H1 (cell line): ENCODE results near the gene LRRC17. TPM values are rescaled to one million over a fixed set of nuclear protein-coding genes. Genes with fewer than 3 reads are reported as not detected.

Experiments used
- CTCF ChIA-PET: fragments of 300-600 bp; sonication (Branson Sonifier 250); formaldehyde crosslinking; loops from one replicate; lab custom pipeline; 2021; ENCODE audit not compliant: partially characterized antibody; lab: Charles Lee
- POLR2A ChIA-PET: fragments of 300-600 bp; sonication (Branson Sonifier 250); formaldehyde crosslinking; loops from one replicate; lab custom pipeline; 2021; ENCODE audit warnings: inconsistent platforms; ENCODE audit not compliant: partially characterized antibody; lab: Charles Lee
- DNase-seq, 2 experiments: peaks; one replicate each; pipeline versions ENCODE4 v3.0.0 to v3.0.0-alpha.2; 2010 to 2022; ENCODE audit warnings: low spot score in 2 of 2, low read depth in 1 of 2, mixed read lengths in 1 of 2
- FAIRE-seq: peaks from 2 replicates; lab custom pipeline; 2011; peaks lifted over from hg19 to GRCh38; lab: Jason Lieb, UNC
- H2AFZ ChIP-seq: 2 replicates; pipeline ENCODE4 v1.8.1; 2012; ENCODE audit warnings: low read length, inconsistent platforms
- H2AK5ac ChIP-seq: 2 replicates; pipeline ENCODE4 v1.6.1; 2013; ENCODE audit warnings: low read depth, low read length
- H2BK120ac ChIP-seq: replicated peaks from 2 replicates; pipeline ENCODE3; 2013; ENCODE audit warnings: low read depth, low read length, inconsistent platforms
- H2BK12ac ChIP-seq: 2 replicates; pipeline ENCODE4 v1.6.1; 2013; ENCODE audit warnings: low read depth, low read length
- H2BK15ac ChIP-seq: 2 replicates; pipeline ENCODE4 v1.6.1; 2013; ENCODE audit warnings: low read length
- H2BK20ac ChIP-seq: 2 replicates; pipeline ENCODE4 v1.6.1; 2013; ENCODE audit warnings: low read length
- H2BK5ac ChIP-seq: 2 replicates; pipeline ENCODE4 v1.6.1; 2013; ENCODE audit warnings: low read depth, low read length
- H3K14ac ChIP-seq: 2 replicates; pipeline ENCODE4 v1.6.1; 2013; ENCODE audit warnings: inconsistent platforms; ENCODE audit not compliant: insufficient read length
- H3K18ac ChIP-seq: 2 replicates; pipeline ENCODE4 v1.6.1; 2013; ENCODE audit warnings: low read length; ENCODE audit errors: extremely low read depth
- H3K23ac ChIP-seq: 2 replicates; pipeline ENCODE4 v1.6.1; 2013; ENCODE audit warnings: inconsistent platforms; ENCODE audit not compliant: insufficient read length
- H3K23me2 ChIP-seq: 2 replicates; pipeline ENCODE4 v1.6.1; 2013; ENCODE audit warnings: low read depth, low read length
- H3K27ac ChIP-seq: 2 replicates; pipeline ENCODE4 v1.6.1; 2011; ENCODE audit warnings: low read depth, low read length, inconsistent platforms
- H3K27me3 ChIP-seq, 4 experiments: replicated peaks in 1 of 4; 1 replicate in 1 of 4; 2 replicates in 3 of 4; pipeline versions ENCODE4 v1.6.1 to v1.8.1; 2011 to 2013; ENCODE audit warnings: low read length in 3 of 4, mild to moderate bottlenecking in 3 of 4, inconsistent platforms in 2 of 4, mixed read lengths in 2 of 4, moderate library complexity in 1 of 4; ENCODE audit not compliant: control insufficient read depth in 3 of 4, insufficient read depth in 3 of 4; ENCODE audit errors: extremely low read depth in 1 of 4
- H3K36me3 ChIP-seq, 4 experiments: 2 replicates each; pipeline versions ENCODE4 v1.6.1 to v1.8.1; 2011 to 2013; ENCODE audit warnings: mild to moderate bottlenecking in 4 of 4, low read length in 3 of 4, moderate library complexity in 2 of 4, control low read depth in 1 of 4, inconsistent platforms in 1 of 4; ENCODE audit not compliant: insufficient read depth in 4 of 4, control insufficient read depth in 2 of 4
- H3K4ac ChIP-seq: replicated peaks from 2 replicates; pipeline ENCODE3; 2013; ENCODE audit warnings: low read length, low read depth, mixed read lengths, inconsistent platforms; ENCODE audit not compliant: insufficient read length
- H3K4me1 ChIP-seq, 4 experiments: replicated peaks in 1 of 4; 1 replicate in 1 of 4; 2 replicates in 3 of 4; pipeline versions ENCODE4 v1.6.1 to v1.8.1; 2011 to 2013; ENCODE audit warnings: low read length in 3 of 4, inconsistent platforms in 2 of 4, mixed read lengths in 1 of 4; ENCODE audit not compliant: insufficient read depth in 4 of 4, control insufficient read depth in 3 of 4
- H3K4me2 ChIP-seq, 2 experiments: 2 replicates each; pipeline versions ENCODE4 v1.6.1 to v1.8.1; 2011 to 2013; ENCODE audit warnings: low read depth in 2 of 2, low read length in 2 of 2, control low read depth in 1 of 2, inconsistent platforms in 1 of 2, mild to moderate bottlenecking in 1 of 2; ENCODE audit not compliant: insufficient read depth in 1 of 2
- H3K4me3 ChIP-seq, 4 experiments: fragments of 200-600, 300-600 bp in 1 of 4; sonication (generic), shearing (Covaris generic), sonication (Bioruptor Twin) in 1 of 4; 2 replicates each; pipeline versions ENCODE4 v1.5.1 to v1.8.1; 2011 to 2016; ENCODE audit warnings: low read length in 4 of 4, low read depth in 3 of 4, control low read depth in 2 of 4, inconsistent platforms in 2 of 4, mild to moderate bottlenecking in 2 of 4, mixed read lengths in 1 of 4, moderate library complexity in 1 of 4; ENCODE audit not compliant: insufficient read depth in 2 of 4; ENCODE audit errors: extremely low read depth in 1 of 4
- H3K56ac ChIP-seq: replicated peaks from 2 replicates; pipeline ENCODE3; 2013; ENCODE audit warnings: low read depth, mild to moderate bottlenecking, mixed read lengths, low read length, inconsistent platforms; ENCODE audit not compliant: insufficient read length
- H3K79me1 ChIP-seq: 2 replicates; pipeline ENCODE4 v1.6.1; 2013; ENCODE audit warnings: low read depth, low read length, control low read depth
- H3K79me2 ChIP-seq, 2 experiments: 2 replicates each; pipeline versions ENCODE4 v1.6.1 to v1.8.1; 2012 to 2013; ENCODE audit warnings: low read length in 2 of 2, mild to moderate bottlenecking in 2 of 2, inconsistent platforms in 1 of 2; ENCODE audit not compliant: insufficient read depth in 2 of 2, control insufficient read depth in 1 of 2
- H3K9ac ChIP-seq, 4 experiments: replicated peaks in 1 of 4; 1 replicate in 1 of 4; 2 replicates in 3 of 4; pipeline versions ENCODE4 v1.6.1 to v1.8.1; 2011 to 2013; ENCODE audit warnings: low read depth in 3 of 4, low read length in 3 of 4, control low read depth in 2 of 4, mild to moderate bottlenecking in 2 of 4, moderate library complexity in 2 of 4, inconsistent platforms in 1 of 4; ENCODE audit errors: extremely low read depth in 1 of 4
- H3K9me3 ChIP-seq, 2 experiments: 2 replicates each; pipeline versions ENCODE4 v1.6.1 to v1.8.1; 2012 to 2013; ENCODE audit warnings: mild to moderate bottlenecking in 2 of 2, moderate library complexity in 2 of 2, control low read depth in 1 of 2, inconsistent platforms in 1 of 2, low read depth in 1 of 2, low read length in 1 of 2, mixed read lengths in 1 of 2; ENCODE audit not compliant: insufficient read depth in 2 of 2
- H4K20me1 ChIP-seq, 2 experiments: replicated peaks in 1 of 2; 2 replicates each; pipeline versions ENCODE3 to v1.8.1; 2011 to 2013; ENCODE audit warnings: inconsistent platforms in 2 of 2, low read length in 2 of 2, mild to moderate bottlenecking in 1 of 2; ENCODE audit not compliant: insufficient read depth in 2 of 2, control insufficient read depth in 1 of 2
- H4K5ac ChIP-seq: 2 replicates; pipeline ENCODE4 v1.6.1; 2013; ENCODE audit warnings: low read length, low read depth, mixed read lengths, inconsistent platforms; ENCODE audit not compliant: insufficient read length
- H4K8ac ChIP-seq: 2 replicates; pipeline ENCODE4 v1.8.0; 2013; ENCODE audit warnings: mild to moderate bottlenecking, moderate library complexity, low read length, inconsistent platforms; ENCODE audit not compliant: insufficient read depth; ENCODE audit errors: extremely low read depth
- H4K91ac ChIP-seq: replicated peaks from 2 replicates; pipeline ENCODE3; 2013; ENCODE audit warnings: low read length, mixed read lengths, inconsistent platforms; ENCODE audit not compliant: insufficient read length
- WGBS, 2 experiments: shearing (Covaris generic) in 1 of 2; methylation state at CpG; one replicate each; pipeline versions ENCODE4 v1.1.6 to v1.1.7; 2013 to 2015; ENCODE audit warnings: low lambda C conversion rate in 2 of 2, mixed read lengths in 2 of 2, inconsistent platforms in 1 of 2, low coverage in 1 of 2, missing lambda C conversion rate in 1 of 2; ENCODE audit not compliant: insufficient replicate concordance in 2 of 2, insufficient coverage in 1 of 2, insufficient read length in 1 of 2; ENCODE audit errors: extremely low coverage in 1 of 2, missing lambda C conversion rate in 1 of 2; 5-methylcytosine and 5-hydroxymethylcytosine counted together
- polyA plus RNA-seq, 7 experiments: library from polyadenylated mRNA; depleted of rRNA in 3 of 7; stranded (reverse) in 5 of 7; unstranded in 2 of 7; fragments of >200 nt in 5 of 7; fragments of 200-250 nt in 2 of 7; gene quantifications; 1 replicate in 5 of 7; 2 replicates in 1 of 7; 4 replicates in 1 of 7; pipeline versions ENCODE4 v1.2.1 to v1.2.3, GENCODE V29; 2011 to 2013; ENCODE audit warnings: missing spikeins in 2 of 7, mixed read lengths in 2 of 7
- total RNA-seq: library from RNA; stranded (reverse); fragmentation: NEBNext Ultra II Directional; extraction: Animal tissue kit (Norgen Biotek cat#: 25700); gene quantifications from 2 replicates; pipeline ENCODE4 v1.2.1, GENCODE V29; 2021

Gene LRRC17
- total and polyA plus RNA-seq, 2 of the 8 experiments (the other 6 are each of a cell fraction or from before 2014, with no cell fraction given) = 3.0 TPM

- no peak overlapping the region for H3K56ac ChIP-seq
- CTCF ChIA-PET = interaction anchor here (1.1 to 1.6 kb wide), 4 partner anchors 15 to 102 kb away, joined by 3 to 5 read pairs (median 4); no protein-coding TSS in a partner anchor
- no peak overlapping the region for H3K14ac ChIP-seq
- 89% methylated on average over 3 of the region's 3 CpGs; no CpG with 5 or more reads in 1 of the 2 experiments for WGBS, 2 experiments
- no peak overlapping the region for H3K4ac ChIP-seq
- H3K9me3 ChIP-seq = no peaks in the 10 kb centered on the region
- no peak overlapping the region for H4K8ac ChIP-seq
- no peak overlapping the region for H3K4me3 ChIP-seq
- no peak overlapping the region for H2BK20ac ChIP-seq
- H3K27ac ChIP-seq = no peak overlapping the region
- H3K23me2 ChIP-seq = no peaks in the 10 kb centered on the region
- H3K23ac ChIP-seq = no peak overlapping the region
- H4K91ac ChIP-seq = no peak overlapping the region
- H2BK5ac ChIP-seq = no peak overlapping the region
- no peaks in the 10 kb centered on the region for H3K36me3 ChIP-seq
- H3K79me1 ChIP-seq = no peaks in the 10 kb centered on the region
- H2BK15ac ChIP-seq = no peak overlapping the region
- H3K79me2 ChIP-seq = no peaks in the 10 kb centered on the region
- no peak overlapping the region for H4K5ac ChIP-seq
- no peak overlapping the region for H3K4me2 ChIP-seq
- no peaks in the 10 kb centered on the region for H4K20me1 ChIP-seq
- H2BK12ac ChIP-seq = no peak overlapping the region
- DNase-seq = no peak
- no peak overlapping the region for H2AFZ ChIP-seq
- no peak overlapping the region; the same call in 1 of the 2 replicates for H3K18ac ChIP-seq
- POLR2A ChIA-PET = interaction anchor here (2.0 kb wide), 1 partner anchor 159 kb away, joined by 4 read pairs; the partner anchor contains the start of genes ARMC10 and FBXL13
- no peak overlapping the region for H3K9ac ChIP-seq
- H3K4me1 ChIP-seq = peaks cover 0 to 9% (median 4%) of the 10 kb centered on the region in 4 experiments; a peak in 4 of 7 replicates
- H2BK120ac ChIP-seq = no peak overlapping the region
- no peak overlapping the region for H2AK5ac ChIP-seq
- no peak for FAIRE-seq
- no peaks in the 10 kb centered on the region for H3K27me3 ChIP-seq
Measured at GRCh38 chr7:102916426-102916825, 3.6 kb downstream of the LRRC17 start.
